AG04450 (cell line): ENCODE results near the gene C5AR1. TPM values are rescaled to one million over a fixed set of nuclear protein-coding genes. Genes with fewer than 3 reads are reported as not detected.

Source experiments
- CTCF ChIA-PET: fragments of 300-600, 350-600 bp; formaldehyde crosslinking; extraction: SDS; loops from one replicate; lab custom pipeline; 2022; ENCODE audit warnings: antibody characterized with exemption, inconsistent platforms; lab: Charles Lee
- POLR2A ChIA-PET: fragments of 350-600 bp; formaldehyde crosslinking; extraction: SDS; loops from one replicate; lab custom pipeline; 2021; ENCODE audit warnings: antibody characterized with exemption, inconsistent platforms; lab: Yijun Ruan, JAX
- DNase-seq: peaks from one replicate; pipeline ENCODE4 v3.0.0-alpha.2; 2011; ENCODE audit warnings: low read depth, low spot score
- H3K27ac ChIP-seq: one replicate; pipeline ENCODE4 v1.5.1; 2012; ENCODE audit warnings: low read depth, low read length, control low read depth
- H3K27me3 ChIP-seq: one replicate; pipeline ENCODE4 v1.6.0; 2012; ENCODE audit warnings: low read length; ENCODE audit not compliant: control insufficient read depth, insufficient read depth
- H3K4me3 ChIP-seq: 2 replicates; pipeline ENCODE4 v1.5.1; 2011; ENCODE audit warnings: mild to moderate bottlenecking, low read depth, low read length, control low read depth
- H3K9me3 ChIP-seq: 2 replicates; pipeline ENCODE4 v1.5.1; 2012; ENCODE audit warnings: low read length; ENCODE audit not compliant: control insufficient read depth, insufficient read depth
- CTCF ChIP-seq: IDR thresholded peaks from 2 replicates; pipeline ENCODE4 v1.5.1; 2011; ENCODE audit warnings: low read depth, low read length, control low read depth, inconsistent platforms
- polyA plus RNA-seq: library from polyadenylated mRNA; depleted of rRNA; stranded (reverse); fragments of >200 nt; gene quantifications from 2 replicates; pipeline ENCODE4 v1.2.3, GENCODE V29; 2011

The C5AR1 gene
- polyA plus RNA-seq, 1 experiment: 0.53 TPM

GRCh38 chr19:47339196-47339880, 29.7 kb downstream of the C5AR1 start:
- no peak overlapping the region for H3K4me3 ChIP-seq
- CTCF ChIA-PET: interaction anchor here (0.5 to 2.0 kb wide), 3 partner anchors 9 to 34 kb away, joined by 4 to 19 read pairs (median 4); partner anchors contain the start of gene DHX34
- POLR2A ChIA-PET: no interaction called here
- TF ChIP-seq CTCF: no peak
- H3K9me3 ChIP-seq: no peaks in the 10 kb centered on the region; the same call in 1 of the 2 replicates
- H3K27me3 ChIP-seq: no peaks in the 10 kb centered on the region
- no peak overlapping the region for H3K27ac ChIP-seq
- no peak for DNase-seq

- Histone ChIP-seq H3K4me3 (no peak overlapping the region), H3K9me3 (no peaks in the 10 kb centered on the region; the same call in 1 of the 2 replicates), H3K27me3 (no peaks in the 10 kb centered on the region), H3K27ac (no peak overlapping the region)
- ChIA-PET CTCF (interaction anchor here (2.0 kb wide), 1 partner anchor 9 kb away, joined by 19 read pairs; the partner anchor contains the start of gene DHX34), POLR2A (no interaction called here)
- TF ChIP-seq CTCF: no peak
- no peak for DNase-seq
These were observed 31.0 kb downstream of the C5AR1 start for GRCh38 chr19:47340477-47341208.

GRCh38 chr19:47341734-47342133, 32.1 kb downstream of the C5AR1 start:
- Histone ChIP-seq H3K4me3 (no peak overlapping the region), H3K9me3 (no peaks in the 10 kb centered on the region; the same call in 1 of the 2 replicates), H3K27me3 (no peaks in the 10 kb centered on the region), H3K27ac (no peak overlapping the region)
- ChIA-PET POLR2A (no interaction called here), CTCF (interaction anchor here (0.9 kb wide), 1 partner anchor 50 kb away, joined by 3 read pairs; no protein-coding TSS in a partner anchor)
- no peak for TF ChIP-seq CTCF
- DNase-seq: no peak

GRCh38 chr19:47343194-47343802, 33.6 kb downstream of the C5AR1 start:
- CTCF ChIA-PET: no interaction called here
- POLR2A ChIA-PET: interaction anchor here (0.5 kb wide), 2 partner anchors 82 to 1199 kb away, joined by 3 to 7 read pairs; no protein-coding TSS in a partner anchor

More at GRCh38 chr19:47343194-47343802, 33.6 kb downstream of the C5AR1 start:
- Histone ChIP-seq H3K27ac (no peak overlapping the region), H3K4me3 (no peak overlapping the region), H3K27me3 (no peaks in the 10 kb centered on the region), H3K9me3 (no peaks in the 10 kb centered on the region; the same call in 1 of the 2 replicates)
- TF ChIP-seq CTCF: no peak
- no peak for DNase-seq
